WTC11 (cell line): ENCODE results near the gene SGSM2.

Experiments
- CTCF ChIP-seq: fragments of 200-600 bp; IDR thresholded peaks from 2 replicates; pipeline ENCODE4 v1.8.0; 2022; ENCODE audit warnings: antibody characterized with exemption
- ESRRA ChIP-seq: sonication (generic); formaldehyde crosslinking; IDR thresholded peaks from 2 replicates; pipeline ENCODE4 v1.8.1; 2022; ENCODE audit warnings: mild to moderate bottlenecking, missing genetic modification reagents, borderline replicate concordance
- FOXP1 ChIP-seq: sonication (generic); formaldehyde crosslinking; IDR thresholded peaks from 2 replicates; pipeline ENCODE4 v1.8.0; 2022; ENCODE audit warnings: missing genetic modification reagents, mild to moderate bottlenecking, moderate library complexity, borderline replicate concordance
- IRF1 ChIP-seq: sonication (generic); formaldehyde crosslinking; IDR thresholded peaks from 2 replicates; pipeline ENCODE4 v1.8.0; 2023; ENCODE audit warnings: missing genetic modification reagents
- MLX ChIP-seq: sonication (generic); formaldehyde crosslinking; IDR thresholded peaks from 2 replicates; pipeline ENCODE4 v1.8.1; 2023; ENCODE audit warnings: mild to moderate bottlenecking, missing genetic modification reagents, moderate library complexity
- NR3C1 ChIP-seq: sonication (generic); formaldehyde crosslinking; conservative IDR thresholded peaks from 2 replicates; pipeline ENCODE4 v1.8.1; 2023; ENCODE audit warnings: low read depth, mild to moderate bottlenecking, missing genetic modification reagents
- SOX15 ChIP-seq: fragments of 250-450 bp; sonication (Bioruptor Pico); IDR thresholded peaks from 2 replicates; pipeline ENCODE4 v1.9.0; 2021; ENCODE audit warnings: mild to moderate bottlenecking
- SP1 ChIP-seq: sonication (generic); formaldehyde crosslinking; conservative IDR thresholded peaks from 2 replicates; pipeline ENCODE4 v1.8.1; 2022; ENCODE audit warnings: missing genetic modification reagents
- TEAD4 ChIP-seq: sonication (generic); formaldehyde crosslinking; IDR thresholded peaks from 2 replicates; pipeline ENCODE4 v1.8.0; 2022; ENCODE audit warnings: mild to moderate bottlenecking, missing genetic modification reagents
- USF2 ChIP-seq: sonication (generic); formaldehyde crosslinking; IDR thresholded peaks from 2 replicates; pipeline ENCODE4 v1.8.1; 2023; ENCODE audit warnings: mild to moderate bottlenecking, missing genetic modification reagents, moderate library complexity
- ZBTB21 ChIP-seq: sonication (generic); formaldehyde crosslinking; IDR thresholded peaks from 2 replicates; pipeline ENCODE4 v1.8.1; 2023; ENCODE audit warnings: mild to moderate bottlenecking, missing genetic modification reagents, borderline replicate concordance
- ZNF671 ChIP-seq: fragments of 250-450 bp; sonication (Bioruptor Pico); IDR thresholded peaks from 2 replicates; pipeline ENCODE4 v1.8.0; 2021; ENCODE audit warnings: mild to moderate bottlenecking
- TF ChIP-seq, protein P1 (sequence below): fragments of 250-450 bp; sonication (Bioruptor Pico); IDR thresholded peaks from 2 replicates; pipeline ENCODE4 v2.1.2; 2022; ENCODE audit warnings: mild to moderate bottlenecking, moderate library complexity

DNA sequence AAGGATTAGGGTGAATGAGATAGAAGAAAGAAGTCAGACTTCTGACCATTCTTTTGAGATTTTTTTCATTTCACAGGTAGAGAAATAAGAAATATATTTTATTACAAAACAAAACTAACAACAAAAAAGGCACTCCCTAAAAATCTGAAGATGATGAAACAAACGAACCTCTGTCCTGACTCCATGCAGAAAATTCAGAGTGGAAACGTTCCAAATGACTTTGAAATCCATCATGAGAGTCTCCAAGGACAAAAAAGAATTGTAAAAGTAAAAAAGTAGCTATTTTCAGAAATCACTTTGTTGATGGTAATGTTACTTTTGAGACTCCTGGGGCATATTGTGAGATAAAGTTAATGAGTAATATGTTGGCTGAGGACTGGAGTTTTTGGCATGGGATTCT, 89.9 kb downstream of the SGSM2 start:
- no peak for TF ChIP-seq CTCF
- no peak for TF ChIP-seq SP1 (CRISPR knock-in tag)
- no peak for TF ChIP-seq USF2 (CRISPR knock-in tag)
- no peak for TF ChIP-seq MLX (CRISPR knock-in tag)
- no peak for TF ChIP-seq NR3C1 (CRISPR knock-in tag)
- no peak for TF ChIP-seq SOX15 (CRISPR knock-in tag)
- TF ChIP-seq FOXP1 (CRISPR knock-in tag): no peak
- no peak for TF ChIP-seq ZNF671 (CRISPR knock-in tag)
- no peak for TF ChIP-seq TEAD4 (CRISPR knock-in tag)
- no peak for TF ChIP-seq ZBTB21
- TF ChIP-seq ESRRA (CRISPR knock-in tag): no peak
- TF ChIP-seq, protein P1, sequence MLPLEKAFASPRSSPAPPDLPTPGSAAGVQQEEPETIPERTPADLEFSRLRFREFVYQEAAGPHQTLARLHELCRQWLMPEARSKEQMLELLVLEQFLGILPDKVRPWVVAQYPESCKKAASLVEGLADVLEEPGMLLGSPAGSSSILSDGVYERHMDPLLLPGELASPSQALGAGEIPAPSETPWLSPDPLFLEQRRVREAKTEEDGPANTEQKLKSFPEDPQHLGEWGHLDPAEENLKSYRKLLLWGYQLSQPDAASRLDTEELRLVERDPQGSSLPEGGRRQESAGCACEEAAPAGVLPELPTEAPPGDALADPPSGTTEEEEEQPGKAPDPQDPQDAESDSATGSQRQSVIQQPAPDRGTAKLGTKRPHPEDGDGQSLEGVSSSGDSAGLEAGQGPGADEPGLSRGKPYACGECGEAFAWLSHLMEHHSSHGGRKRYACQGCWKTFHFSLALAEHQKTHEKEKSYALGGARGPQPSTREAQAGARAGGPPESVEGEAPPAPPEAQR: no peak
- TF ChIP-seq IRF1 (CRISPR knock-in tag): no peak
